H9 (cell line): ENCODE measurements around the gene SMCO4. TPM values are rescaled to one million over a fixed set of nuclear protein-coding genes. Genes with fewer than 3 reads are reported as not detected.
A peak's percentile ranks its signal among the peaks of the same experiment; 100 is the strongest.

Source experiments
- DNase-seq: peaks from one replicate; pipeline ENCODE4 v3.0.0-alpha.2; 2017
- H2AFZ ChIP-seq: one replicate; pipeline ENCODE4 v1.6.1; 2013; ENCODE audit warnings: mild to moderate bottlenecking, low read length, control low read depth, moderate library complexity
- H2AK5ac ChIP-seq: 2 replicates; pipeline ENCODE4 v1.6.1; 2013; ENCODE audit warnings: low read length, control low read depth, mixed read lengths; ENCODE audit not compliant: insufficient read length
- H2BK120ac ChIP-seq: one replicate; pipeline ENCODE4 v1.6.1; 2013; ENCODE audit warnings: low read depth, mild to moderate bottlenecking, low read length, control low read depth, inconsistent platforms; ENCODE audit not compliant: poor library complexity, severe bottlenecking
- H2BK12ac ChIP-seq: 2 replicates; pipeline ENCODE4 v1.6.1; 2013; ENCODE audit warnings: low read length, control low read depth, mixed read lengths, low read depth; ENCODE audit not compliant: insufficient read length
- H2BK15ac ChIP-seq: 2 replicates; pipeline ENCODE4 v1.6.1; 2013; ENCODE audit warnings: low read depth, low read length, control low read depth
- H2BK20ac ChIP-seq: one replicate; pipeline ENCODE4 v1.6.1; 2013; ENCODE audit warnings: low read depth, mild to moderate bottlenecking, low read length, control low read depth, inconsistent platforms; ENCODE audit not compliant: poor library complexity, severe bottlenecking
- H2BK5ac ChIP-seq: 2 replicates; pipeline ENCODE4 v1.6.1; 2013; ENCODE audit warnings: low read length, control low read depth, mixed read lengths; ENCODE audit not compliant: insufficient read length
- H3K14ac ChIP-seq: 2 replicates; pipeline ENCODE4 v1.6.1; 2013; ENCODE audit warnings: low read length, control low read depth; ENCODE audit not compliant: insufficient read depth
- H3K18ac ChIP-seq: 2 replicates; pipeline ENCODE4 v1.6.1; 2013; ENCODE audit warnings: low read depth, mild to moderate bottlenecking, mixed read lengths, low read length, control low read depth; ENCODE audit not compliant: insufficient read length
- H3K23ac ChIP-seq: 2 replicates; pipeline ENCODE4 v1.6.1; 2013; ENCODE audit warnings: low read length, control low read depth, mixed read lengths, low read depth; ENCODE audit not compliant: insufficient read length
- H3K23me2 ChIP-seq: 2 replicates; pipeline ENCODE4 v1.6.1; 2013; ENCODE audit warnings: low read depth, mild to moderate bottlenecking, mixed read lengths, low read length, control low read depth; ENCODE audit not compliant: insufficient read length, poor library complexity, severe bottlenecking
- H3K27ac ChIP-seq: 2 replicates; pipeline ENCODE4 v1.5.1; 2013; ENCODE audit warnings: low read length, control low read depth, mixed read lengths, low read depth; ENCODE audit not compliant: insufficient read length
- H3K27me3 ChIP-seq: 2 replicates; pipeline ENCODE4 v1.6.1; 2013; ENCODE audit warnings: low read length, control low read depth, inconsistent platforms; ENCODE audit not compliant: insufficient read depth
- H3K4ac ChIP-seq: 2 replicates; pipeline ENCODE4 v1.6.1; 2013; ENCODE audit warnings: low read depth, mild to moderate bottlenecking, control low read depth, inconsistent platforms, low read length, moderate library complexity
- H3K4me1 ChIP-seq: 2 replicates; pipeline ENCODE4 v1.6.1; 2013; ENCODE audit warnings: low read length, control low read depth, inconsistent platforms; ENCODE audit not compliant: insufficient read depth
- H3K4me2 ChIP-seq: 2 replicates; pipeline ENCODE4 v1.6.1; 2013; ENCODE audit warnings: low read length, control low read depth, mixed read lengths; ENCODE audit not compliant: insufficient read length, insufficient read depth
- H3K56ac ChIP-seq: 2 replicates; pipeline ENCODE4 v1.6.1; 2013; ENCODE audit warnings: low read depth, mild to moderate bottlenecking, mixed read lengths, low read length, control low read depth; ENCODE audit not compliant: insufficient read length
- H3K79me1 ChIP-seq: 2 replicates; pipeline ENCODE4 v1.6.1; 2013; ENCODE audit warnings: low read depth, mild to moderate bottlenecking, moderate library complexity, low read length, control low read depth, inconsistent platforms; ENCODE audit not compliant: insufficient read depth, poor library complexity, severe bottlenecking
- H3K79me2 ChIP-seq: 2 replicates; pipeline ENCODE4 v1.6.1; 2013; ENCODE audit warnings: low read length, control low read depth, inconsistent platforms; ENCODE audit not compliant: insufficient read depth
- H3K9ac ChIP-seq: 2 replicates; pipeline ENCODE4 v1.6.1; 2013; ENCODE audit warnings: low read length, control low read depth, mixed read lengths; ENCODE audit not compliant: insufficient read length; ENCODE audit errors: extremely low read depth
- H3K9me3 ChIP-seq: one replicate; pipeline ENCODE4 v1.6.1; 2013; ENCODE audit warnings: low read depth, low read length, inconsistent platforms; ENCODE audit not compliant: control insufficient read depth
- H3T11ph ChIP-seq: one replicate; pipeline ENCODE4 v1.6.1; 2013; ENCODE audit warnings: mild to moderate bottlenecking, low read length, control low read depth, inconsistent platforms
- H4K20me1 ChIP-seq: one replicate; pipeline ENCODE4 v1.6.1; 2013; ENCODE audit not compliant: control insufficient read depth, insufficient read length, insufficient read depth
- H4K5ac ChIP-seq: 2 replicates; pipeline ENCODE4 v1.6.1; 2013; ENCODE audit warnings: low read depth, mild to moderate bottlenecking, mixed read lengths, low read length, control low read depth; ENCODE audit not compliant: insufficient read length
- H4K8ac ChIP-seq: replicated peaks from 2 replicates; pipeline ENCODE4 v1.6.1; 2013; ENCODE audit warnings: low read length, control low read depth, mixed read lengths, low read depth; ENCODE audit not compliant: insufficient read length
- H4K91ac ChIP-seq: 2 replicates; pipeline ENCODE4 v1.6.1; 2013; ENCODE audit warnings: low read depth, mild to moderate bottlenecking, moderate library complexity, mixed read lengths, low read length, control low read depth; ENCODE audit not compliant: insufficient read length
- H3K27ac Mint-ChIP-seq, 3 experiments: 2 replicates in 2 of 3; 3 replicates in 1 of 3; pipeline ENCODE4 v1.8.0; 2020 to 2021; ENCODE audit warnings: mixed read lengths in 3 of 3, mild to moderate bottlenecking in 1 of 3, moderate library complexity in 1 of 3
- H3K27me3 Mint-ChIP-seq: 2 replicates; pipeline ENCODE4 v1.8.0; 2021; ENCODE audit warnings: low read depth, mild to moderate bottlenecking, moderate library complexity, mixed read lengths
- H3K36me3 Mint-ChIP-seq, 3 experiments: 2 replicates in 2 of 3; 3 replicates in 1 of 3; pipeline ENCODE4 v1.8.0; 2020 to 2021; ENCODE audit warnings: low read depth in 3 of 3, mixed read lengths in 3 of 3; ENCODE audit not compliant: insufficient read depth in 1 of 3
- H3K4me1 Mint-ChIP-seq, 2 experiments: 2 replicates each; pipeline ENCODE4 v1.8.0; 2020; ENCODE audit warnings: mixed read lengths in 2 of 2
- H3K4me3 Mint-ChIP-seq, 2 experiments: 2 replicates in 1 of 2; 3 replicates in 1 of 2; pipeline ENCODE4 v1.8.0; 2020 to 2021; ENCODE audit warnings: mild to moderate bottlenecking in 2 of 2, mixed read lengths in 2 of 2, moderate library complexity in 1 of 2
- H3K9me3 Mint-ChIP-seq, 2 experiments: 2 replicates in 1 of 2; 3 replicates in 1 of 2; pipeline ENCODE4 v1.8.0; 2020; ENCODE audit warnings: mild to moderate bottlenecking in 2 of 2, mixed read lengths in 2 of 2, moderate library complexity in 1 of 2
- CTCF ChIP-seq: fragments of 200-600 bp; sonication (generic); conservative IDR thresholded peaks from 3 replicates; pipeline ENCODE4 v1.8.0; 2021; ENCODE audit warnings: antibody characterized with exemption, mild to moderate bottlenecking
- WGBS: extraction: QIAGEN DNeasy Blood & Tissue Kit; methylation state at CpG from one replicate; pipeline ENCODE4 v1.1.7; 2013; ENCODE audit warnings: missing lambda C conversion rate, low lambda C conversion rate, mixed read lengths; ENCODE audit not compliant: insufficient read length; ENCODE audit errors: extremely low coverage; 5-methylcytosine and 5-hydroxymethylcytosine counted together
- total RNA-seq: library from RNA; stranded (reverse); gene quantifications from 2 replicates; pipeline ENCODE4 v1.2.1, GENCODE V29; 2021

Gene SMCO4
- total RNA-seq, 1 experiment from 2014 or later, result 35.6 TPM

- H2AFZ ChIP-seq, result no peak overlapping the region
- Mint-ChIP-seq H3K27me3 (no peaks in the 10 kb centered on the region), H3K4me3 (no peak overlapping the region), H3K9me3 (no peaks in the 10 kb centered on the region), H3K36me3 (peaks cover 0 to 4% (median 3%) of the 10 kb centered on the region in 3 experiments; a peak in 4 of 7 replicates), H3K4me1 (peaks cover 61 to 65% of the 10 kb centered on the region in 2 experiments), H3K27ac (peak overlapping the region in 2 of 3 experiments; percentile 86 to 88; a peak in 5 of 7 replicates)
- H2BK120ac ChIP-seq, result no peak overlapping the region
- no peak overlapping the region for H3K23ac ChIP-seq
- peaks cover 2% of the 10 kb centered on the region; the same call in 1 of the 2 replicates for H3K79me2 ChIP-seq
- TF ChIP-seq CTCF, result no peak
- H3K4me2 ChIP-seq, result no peak overlapping the region
- no CpG with 5 or more reads among the region's 7 CpGs for WGBS
- no peak overlapping the region for H3K27ac ChIP-seq
- no peak for DNase-seq
- no peak overlapping the region for H3K18ac ChIP-seq
- no peak overlapping the region for H3K56ac ChIP-seq
- H3K14ac ChIP-seq, result no peak overlapping the region
- H4K8ac ChIP-seq, result no peak overlapping the region
- H2BK12ac ChIP-seq, result no peak overlapping the region
- no peak overlapping the region for H4K5ac ChIP-seq
- no peak overlapping the region for H2BK15ac ChIP-seq
- no peak overlapping the region for H2BK20ac ChIP-seq
- H3T11ph ChIP-seq, result no peak overlapping the region
- H3K4me1 ChIP-seq, result peaks cover 17% of the 10 kb centered on the region
- H4K91ac ChIP-seq, result no peak overlapping the region
- no peak overlapping the region for H3K9ac ChIP-seq
- peaks cover 9% of the 10 kb centered on the region for H3K79me1 ChIP-seq
- no peaks in the 10 kb centered on the region for H3K23me2 ChIP-seq
- H2BK5ac ChIP-seq, result no peak overlapping the region
- H3K4ac ChIP-seq, result no peak overlapping the region
- peaks cover 3% of the 10 kb centered on the region for H4K20me1 ChIP-seq
- no peaks in the 10 kb centered on the region for H3K27me3 ChIP-seq
- H3K9me3 ChIP-seq, result no peaks in the 10 kb centered on the region
- H2AK5ac ChIP-seq, result no peak overlapping the region
Observed at GRCh38 chr11:93525601-93526345, 17.4 kb downstream of the SMCO4 start.
